Measurements from ENCODE around the gene KASH5.

- TF ChIP-seq POLR2A (IDR thresholded peaks at IDR 0.05; ENCODE audit: low read length) (no peak), GATA1 (IDR thresholded peaks at IDR 0.05; ENCODE audit: low read depth, low read length) (no peak)
Measured at GRCh38 chr19:49368711-49369358, 19.2 kb upstream of the KASH5 start.

Measured in erythroblast (primary cell).